GM12878 (cell line): ENCODE measurements around the gene MAGI1. TPM values are rescaled to one million over a fixed set of nuclear protein-coding genes. Genes with fewer than 3 reads are reported as not detected.

ENCODE experiments used
- BRCA1 ChIP-seq: IDR thresholded peaks from 2 replicates; pipeline ENCODE4 v1.6.1; 2011; ENCODE audit warnings: low read depth, low read length, improper control_type of control experiment
- EP300 ChIP-seq, 2 experiments: fragments of 150-350 bp in 1 of 2; IDR thresholded peaks; 2 replicates each; pipeline ENCODE4 v1.6.1; 2011 to 2012; ENCODE audit warnings: low read depth in 2 of 2, low read length in 2 of 2, borderline replicate concordance in 1 of 2, improper control_type of control experiment in 1 of 2, inconsistent platforms in 1 of 2; ENCODE audit not compliant: control insufficient read depth in 1 of 2
- HDAC6 ChIP-seq: fragments of 200-600 bp; sonication (generic); IDR thresholded peaks from one replicate; pipeline ENCODE4 v1.8.0; 2017; ENCODE audit warnings: antibody characterized with exemption; ENCODE audit not compliant: unreplicated experiment
- LARP7 ChIP-seq: fragments of 450-650 bp; IDR thresholded peaks from 2 replicates; pipeline ENCODE4 v1.6.1; 2017; ENCODE audit warnings: mild to moderate bottlenecking
- TAF1 ChIP-seq: IDR thresholded peaks from 2 replicates; pipeline ENCODE4 v1.6.1; 2011; ENCODE audit warnings: mild to moderate bottlenecking, low read depth, low read length, borderline replicate concordance
- USF1 ChIP-seq: IDR thresholded peaks from 2 replicates; pipeline ENCODE4 v1.6.1; 2011; ENCODE audit warnings: borderline replicate concordance, low read depth, mild to moderate bottlenecking, moderate library complexity, mixed read lengths, low read length; ENCODE audit not compliant: insufficient read depth; ENCODE audit errors: extremely low read length
- ZNF592 ChIP-seq: fragments of 450-650 bp; IDR thresholded peaks from 2 replicates; pipeline ENCODE4 v1.6.1; 2017; ENCODE audit warnings: mild to moderate bottlenecking, moderate library complexity
- ZNF622 ChIP-seq: fragments of 450-650 bp; IDR thresholded peaks from 2 replicates; pipeline ENCODE4 v1.6.1; 2017; ENCODE audit warnings: mild to moderate bottlenecking, inconsistent platforms
- polyA plus RNA-seq, 11 experiments: library from polyadenylated mRNA; depleted of rRNA in 4 of 11; unstranded in 6 of 11; stranded (reverse) in 5 of 11; fragments of >200 nt; fragmentation: Nextera tagmentation in 4 of 11; fragmentation: Illumina TruSeq in 1 of 11; extraction: Ambion mirVana in 4 of 11; extraction: Trizol in 1 of 11; gene quantifications; 1 replicate in 1 of 11; 2 replicates in 10 of 11; pipeline versions ENCODE4 v1.2.1 to v1.2.3, GENCODE V29; 2011 to 2016; ENCODE audit warnings: inconsistent platforms in 2 of 11, missing spikeins in 2 of 11, low read depth in 1 of 11
- total RNA-seq, 4 experiments: library from RNA; depleted of rRNA in 3 of 4; stranded (reverse); fragments of >200 nt in 3 of 4; fragmentation: Illumina TruSeq in 1 of 4; extraction: Trizol in 1 of 4; gene quantifications; 2 replicates each; pipeline versions ENCODE4 v1.2.1 to v1.2.3, GENCODE V29; 2013 to 2021

The MAGI1 gene
- total and polyA plus RNA-seq, 10 of the 15 experiments (the other 5 are each of a cell fraction or from before 2014, with no cell fraction given), result 0.02 to 3.3 (median 0.29) TPM; not detected in 1

- TF ChIP-seq BRCA1 (no peak), LARP7 (no peak), TAF1 (no peak), ZNF622 (no peak), HDAC6 (no peak), USF1 (no peak), EP300 (IDR thresholded peaks at IDR 0.05; ENCODE audit: borderline replicate concordance in 1 of 2, control insufficient read depth in 1 of 2, low read depth in 2 of 2, low read length in 2 of 2) (no peak), ZNF592 (no peak)
- TF ChIP-seq, all 136 proteins: peak for 0
Measured at GRCh38 chr3:65569845-65570405, 468.8 kb downstream of the MAGI1 start (continued).
